Endometrial microvascular endothelial cells (primary cell): ENCODE data around the gene CDH13. TPM values are rescaled to one million over a fixed set of nuclear protein-coding genes. Genes with fewer than 3 reads are reported as not detected.

Experiments used
- in situ Hi-C: cut with HindIII; loops from 2 replicates; pipeline ENCODE4 v1.10.0; 2017; ENCODE audit warnings: low sequenced_read_pairs, low pct_unique_long_range_greater_than_20kb; ENCODE audit errors: inconsistent ontology term
- total RNA-seq: library from RNA; depleted of rRNA; stranded (reverse); fragments of >200 nt; gene quantifications from one replicate; pipeline ENCODE4 v1.2.3, GENCODE V29; 2015; ENCODE audit errors: inconsistent ontology term

Gene CDH13
- total RNA-seq, 1 donor from 2014 or later: 75.5 TPM

DNA sequence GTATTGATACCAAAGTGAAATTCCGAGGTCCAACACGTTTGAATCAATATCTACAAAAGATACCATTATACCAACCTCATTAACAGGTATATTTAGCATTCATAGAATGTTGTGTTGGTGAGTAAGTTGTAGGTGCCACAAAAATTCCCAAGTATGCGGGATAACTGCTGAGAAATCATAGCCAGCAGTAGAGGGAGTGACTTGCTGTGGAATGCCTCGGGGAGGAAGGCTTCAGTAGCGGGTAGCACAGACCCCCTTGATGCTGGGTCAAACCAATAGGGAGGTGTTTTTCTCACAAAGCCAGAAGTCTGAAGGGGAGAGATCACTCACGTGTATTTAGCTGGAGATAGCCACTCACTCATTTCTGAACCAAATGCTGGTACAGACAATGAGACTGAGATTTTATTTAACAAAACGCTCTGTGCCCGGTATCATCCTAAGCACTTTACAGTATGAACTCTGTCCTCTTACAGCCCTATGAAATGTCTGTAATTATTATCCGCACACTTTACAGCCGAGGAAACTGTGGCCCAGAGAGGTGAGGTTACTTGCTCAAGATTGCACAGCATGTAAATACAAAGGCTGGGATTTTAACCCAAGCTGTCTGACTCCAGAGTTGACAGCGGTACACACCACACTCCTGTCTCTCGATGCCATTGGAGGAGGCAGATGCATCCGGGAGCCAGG lies 1204.1 kb downstream of the CDH13 start:
- in situ Hi-C loops: no loop called here

- in situ Hi-C loops: no loop called here
Observed at GRCh38 chr16:83831456-83831987, 1204.8 kb downstream of the CDH13 start.

DNA sequence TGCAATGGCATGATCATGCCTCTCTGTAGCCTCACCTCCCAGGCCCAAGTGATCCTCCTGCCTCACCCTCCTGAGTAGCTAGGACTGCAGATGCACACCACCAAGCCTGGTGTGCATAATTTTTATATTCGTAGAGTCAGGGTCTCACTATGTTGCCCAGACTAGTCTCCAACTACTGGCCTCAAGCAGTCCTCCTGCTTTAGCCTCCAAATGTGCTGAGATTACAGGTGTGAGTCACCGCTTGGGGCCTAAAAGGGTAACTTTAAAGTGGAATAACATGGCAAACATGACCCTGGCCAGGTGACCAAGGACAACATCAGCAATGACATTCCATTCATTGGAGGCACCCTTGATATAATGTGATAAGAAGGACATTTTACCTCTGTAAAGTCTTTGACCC lies 1207.2 kb downstream of the CDH13 start:
- in situ Hi-C loops: no loop called here

- in situ Hi-C loops: no loop called here
Observed at GRCh38 chr16:83835586-83836566, 1209.1 kb downstream of the CDH13 start.

DNA sequence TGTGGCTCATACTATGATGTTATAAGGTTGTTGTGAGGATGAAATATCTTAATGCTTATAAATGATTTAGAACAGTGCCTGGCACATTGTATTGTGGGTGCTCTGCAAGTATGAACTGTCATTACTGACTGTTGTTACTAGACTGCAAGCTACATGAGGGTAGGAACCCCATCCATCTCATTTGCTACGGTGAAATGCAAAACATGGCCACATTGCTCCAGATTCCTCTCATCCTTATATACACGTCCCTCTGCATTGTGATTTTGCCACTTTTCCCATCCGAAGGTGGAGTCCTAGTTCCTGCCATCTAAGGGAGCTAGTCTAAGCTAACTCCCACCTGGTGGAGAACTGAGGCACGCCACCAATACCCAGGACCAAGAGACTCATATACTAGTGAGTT lies 1210.8 kb downstream of the CDH13 start:
- in situ Hi-C loops: no loop called here

GRCh38 chr16:83838151-83838550 lies 1211.4 kb downstream of the CDH13 start:
- in situ Hi-C loops: no loop called here

GRCh38 chr16:83839561-83839960 lies 1212.8 kb downstream of the CDH13 start:
- in situ Hi-C loops: no loop called here

DNA sequence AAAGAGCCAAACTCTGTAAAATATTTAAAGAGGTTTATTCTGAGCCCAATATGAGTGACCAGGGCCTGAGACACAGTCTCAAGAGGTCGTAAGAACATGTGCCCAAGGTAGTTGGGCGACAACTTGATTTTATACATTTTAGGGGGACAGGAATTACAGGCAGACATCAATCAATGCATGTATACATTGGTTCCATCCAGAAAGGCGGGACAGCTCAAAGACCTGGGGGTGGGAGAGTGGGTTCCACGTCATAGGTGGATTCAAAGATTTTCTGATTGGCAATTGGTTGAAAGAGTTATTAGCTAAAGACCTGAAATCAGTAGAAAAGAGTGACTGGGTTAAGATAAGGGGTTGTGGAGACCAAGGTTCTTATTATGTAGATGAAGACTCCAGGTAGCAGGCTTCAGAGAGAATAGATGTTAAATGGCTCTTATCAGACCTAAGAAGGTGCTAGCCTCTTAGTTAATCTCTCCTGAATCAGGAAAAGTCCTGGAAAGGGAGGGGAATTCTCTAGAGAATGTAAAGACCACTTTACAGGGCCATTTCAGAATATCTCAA lies 1213.4 kb downstream of the CDH13 start:
- in situ Hi-C loops: no loop called here

- in situ Hi-C loops: no loop called here
Observed at GRCh38 chr16:83842291-83842690, 1215.5 kb downstream of the CDH13 start.

GRCh38 chr16:83842756-83843507 lies 1216.2 kb downstream of the CDH13 start:
- in situ Hi-C loops: no loop called here

DNA sequence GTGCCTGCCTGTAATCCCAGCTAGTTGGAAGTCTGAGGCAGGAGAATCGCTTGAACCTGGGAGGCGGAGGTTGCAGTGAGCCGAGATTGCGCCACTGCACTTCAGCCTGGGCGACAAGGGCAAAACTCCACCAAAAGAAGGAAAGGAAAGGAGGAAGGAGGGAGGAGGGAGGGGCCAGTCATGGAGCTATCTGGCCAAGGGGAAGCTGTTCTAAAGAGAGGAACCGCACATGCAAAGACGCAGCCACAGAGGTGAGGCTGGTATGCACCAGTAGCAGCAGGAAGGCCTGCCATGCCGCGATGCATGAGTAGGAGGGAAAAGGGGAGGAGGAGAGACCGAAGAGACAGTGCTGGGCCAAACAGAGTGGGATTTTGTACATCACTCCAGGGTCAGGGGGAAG lies 1216.9 kb downstream of the CDH13 start:
- in situ Hi-C loops: no loop called here

GRCh38 chr16:83845263-83845662 lies 1218.5 kb downstream of the CDH13 start:
- in situ Hi-C loops: no loop called here

- in situ Hi-C loops: no loop called here
Observed at GRCh38 chr16:83847371-83848225, 1220.8 kb downstream of the CDH13 start.

DNA sequence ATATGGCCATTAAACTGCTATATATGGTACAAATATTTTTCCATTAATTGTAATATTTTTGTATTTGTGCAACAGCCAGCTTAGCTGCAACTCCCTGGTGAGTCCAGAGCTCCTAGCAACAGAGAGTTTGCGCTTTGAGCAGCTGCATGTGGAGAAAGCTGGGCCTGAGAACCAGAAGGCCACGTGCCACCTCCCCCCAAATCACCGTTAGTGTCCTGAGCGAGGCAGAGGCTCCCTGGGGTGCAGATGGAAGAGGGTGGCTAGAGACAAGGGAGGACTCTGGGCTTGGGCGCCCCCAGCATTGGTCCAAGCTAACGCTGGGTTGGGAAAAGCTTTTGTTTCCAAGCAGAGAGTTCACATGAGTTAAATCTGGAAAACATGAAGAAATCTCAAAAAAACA lies 1222.7 kb downstream of the CDH13 start:
- in situ Hi-C loops: no loop called here
